Activated T-cell treated with anti-CD3 and anti-CD28 coated beads, Interleukin-2, amount 50 U/mL, for 72 hours (primary cell): ENCODE measurements around the gene NPDC1. TPM values are rescaled to one million over a fixed set of nuclear protein-coding genes. Genes with fewer than 3 reads are reported as not detected.

ENCODE experiments used
- ATAC-seq, 2 donors: fragments of 150-1000 bp; cut with Tn5 transposase; replicated peaks in 1 of 2; 2 replicates each; pipeline ENCODE4 v1.10.0; 2021; ENCODE audit warnings: moderate library complexity in 2 of 2, mild to moderate bottlenecking in 1 of 2
- DNase-seq, 2 donors: peaks; one replicate each; pipeline ENCODE4 v3.0.0; 2021 to 2022; ENCODE audit warnings: mixed read lengths in 1 of 2
- H3K27ac Mint-ChIP-seq: one replicate; pipeline ENCODE4 v1.8.0; 2022; ENCODE audit warnings: mild to moderate bottlenecking, moderate library complexity, mixed read lengths
- H3K27me3 Mint-ChIP-seq: one replicate; pipeline ENCODE4 v1.8.0; 2022; ENCODE audit warnings: low read depth, mixed read lengths
- H3K36me3 Mint-ChIP-seq, 2 donors: one replicate each; pipeline ENCODE4 v1.8.0; 2022; ENCODE audit warnings: mixed read lengths in 2 of 2, mild to moderate bottlenecking in 1 of 2; ENCODE audit not compliant: insufficient read depth in 2 of 2
- H3K4me1 Mint-ChIP-seq: one replicate; pipeline ENCODE4 v1.8.0; 2022; ENCODE audit warnings: low read depth, mixed read lengths
- H3K4me3 Mint-ChIP-seq, 2 donors: one replicate each; pipeline ENCODE4 v1.8.0; 2022; ENCODE audit warnings: mild to moderate bottlenecking in 2 of 2, mixed read lengths in 2 of 2, moderate library complexity in 2 of 2
- H3K9me3 Mint-ChIP-seq, 2 donors: one replicate each; pipeline ENCODE4 v1.8.0; 2022; ENCODE audit warnings: mixed read lengths in 2 of 2
- total RNA-seq, 2 donors: library from RNA; stranded (reverse); gene quantifications; one replicate each; pipeline ENCODE4 v1.2.3, GENCODE V29; 2022

Gene NPDC1
- total RNA-seq, 2 donors from 2014 or later, result 27.2 to 28.7 TPM

GRCh38 chr9:137080260-137081122, 34.5 kb upstream of the NPDC1 start:
- Mint-ChIP-seq H3K27ac (no peak overlapping the region), H3K9me3 (no peaks in the 10 kb centered on the region), H3K4me3 (peak overlapping the region in 1 of 2 donors; percentile 31), H3K27me3 (no peaks in the 10 kb centered on the region), H3K36me3 (no peaks in the 10 kb centered on the region), H3K4me1 (peaks cover 21% of the 10 kb centered on the region)
- DNase-seq (no peak), ATAC-seq (no peak)

DNA sequence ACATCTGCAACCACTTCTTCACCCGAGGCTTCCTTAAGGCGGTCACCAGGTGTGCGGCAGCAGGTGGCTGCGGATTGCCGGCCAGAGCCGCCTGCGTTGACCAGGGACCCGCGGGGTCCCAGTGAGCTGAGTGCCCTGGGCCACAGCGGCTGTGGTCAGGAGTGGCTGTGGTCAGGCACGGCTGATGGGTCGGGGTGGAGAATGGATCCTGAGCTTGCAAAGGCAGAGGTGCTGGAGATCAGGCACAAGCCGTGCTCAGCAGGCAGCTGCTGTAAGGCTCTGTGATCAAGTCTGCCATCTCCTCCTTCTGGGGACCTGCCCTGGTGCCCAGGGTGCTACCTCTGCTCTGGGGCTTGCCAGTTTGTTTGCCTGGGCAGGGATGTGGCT, 33.4 kb upstream of the NPDC1 start:
- DNase-seq (no peak), ATAC-seq (no peak)
- H3K27me3 Mint-ChIP-seq, result no peaks in the 10 kb centered on the region
- no peaks in the 10 kb centered on the region for H3K9me3 Mint-ChIP-seq
- H3K4me1 Mint-ChIP-seq, result peaks cover 10% of the 10 kb centered on the region
- H3K36me3 Mint-ChIP-seq, result no peaks in the 10 kb centered on the region
- H3K27ac Mint-ChIP-seq, result no peak overlapping the region
- H3K4me3 Mint-ChIP-seq, result peak overlapping the region in 1 of 2 donors; percentile 31

GRCh38 chr9:137078701-137079400, 32.9 kb upstream of the NPDC1 start:
- no peak overlapping the region for H3K27ac Mint-ChIP-seq
- peak overlapping the region; percentile 79 to 83 for H3K4me3 Mint-ChIP-seq
- ATAC-seq (no peak), DNase-seq (no peak)
- H3K4me1 Mint-ChIP-seq, result peaks cover 8% of the 10 kb centered on the region
- no peaks in the 10 kb centered on the region for H3K9me3 Mint-ChIP-seq
- H3K27me3 Mint-ChIP-seq, result no peaks in the 10 kb centered on the region
- H3K36me3 Mint-ChIP-seq, result no peaks in the 10 kb centered on the region

DNA sequence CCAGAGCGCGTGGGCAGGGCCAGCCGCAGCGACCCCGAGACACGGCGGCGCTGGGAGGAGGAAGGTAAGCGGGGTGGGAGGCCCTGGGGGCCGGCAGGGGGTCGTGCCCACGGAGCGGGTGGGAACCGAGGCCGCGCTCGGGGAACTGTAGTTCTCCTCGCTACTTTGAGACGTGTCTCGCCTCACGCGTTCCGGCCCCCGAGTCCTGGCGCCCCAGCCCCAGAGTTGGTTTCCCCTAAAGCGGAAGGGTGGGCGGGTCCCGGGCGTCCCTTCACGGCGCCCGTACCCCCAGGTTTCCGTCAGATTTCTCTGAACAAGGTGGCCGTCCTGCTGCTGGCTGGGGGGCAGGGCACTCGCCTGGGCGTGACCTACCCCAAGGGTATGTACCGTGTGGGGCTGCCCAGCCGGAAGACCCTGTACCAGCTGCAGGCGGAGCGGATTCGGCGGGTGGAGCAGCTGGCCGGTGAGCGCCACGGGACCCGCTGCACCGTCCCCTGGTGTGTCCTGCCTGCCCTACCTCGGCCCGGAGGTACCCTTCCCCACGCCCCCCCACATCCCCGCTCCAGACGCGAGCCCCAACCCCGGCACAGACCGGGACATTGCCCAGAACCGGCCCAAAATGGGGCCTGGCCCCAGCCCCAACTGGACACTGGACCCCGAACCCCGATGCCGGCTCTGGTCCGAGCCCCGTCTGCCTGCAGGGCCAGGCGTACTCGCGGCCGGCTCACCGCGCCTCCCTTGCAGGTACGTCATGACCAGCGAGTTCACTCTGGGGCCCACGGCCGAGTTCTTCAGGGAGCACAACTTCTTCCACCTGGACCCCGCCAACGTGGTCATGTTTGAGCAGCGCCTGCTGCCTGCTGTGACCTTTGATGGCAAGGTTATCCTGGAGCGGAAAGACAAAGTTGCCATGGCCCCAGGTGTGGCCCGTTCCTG, 32.0 kb upstream of the NPDC1 start:
- H3K27ac Mint-ChIP-seq, result no peak overlapping the region
- ATAC-seq, result peak; percentile 54 to 61

DNA sequence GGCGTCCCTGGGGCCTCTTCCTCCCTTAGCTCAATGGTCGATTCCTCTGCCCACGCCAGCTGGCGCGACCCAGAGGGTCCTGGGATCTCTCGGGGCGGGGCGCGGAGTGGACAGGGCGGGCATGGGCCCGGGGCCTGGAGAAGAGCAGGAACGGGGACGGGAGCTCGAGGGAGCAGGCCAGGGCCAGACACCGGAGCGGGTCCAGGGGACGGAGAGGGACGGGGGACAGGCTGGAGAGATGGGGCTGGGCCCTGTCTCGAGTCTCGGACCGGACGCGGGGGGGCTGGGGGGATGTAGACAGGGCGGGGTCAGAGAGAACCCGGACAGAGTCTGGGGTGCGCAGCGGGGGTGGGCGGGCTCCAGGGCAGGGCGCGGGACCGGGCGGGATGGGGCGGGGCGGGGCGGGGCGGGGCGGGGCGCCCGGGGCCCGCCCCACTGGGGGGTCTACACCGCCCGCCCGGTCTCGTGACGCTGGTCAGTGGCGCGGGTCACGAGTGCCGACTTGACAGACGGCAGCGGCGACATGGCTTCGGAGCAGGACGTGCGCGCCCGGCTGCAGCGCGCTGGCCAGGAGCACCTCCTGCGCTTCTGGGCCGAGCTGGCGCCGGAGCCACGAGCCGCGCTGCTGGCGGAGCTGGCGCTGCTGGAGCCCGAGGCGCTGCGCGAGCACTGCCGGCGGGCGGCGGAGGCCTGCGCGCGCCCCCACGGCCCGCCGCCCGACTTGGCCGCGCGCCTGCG, 31.2 kb upstream of the NPDC1 start, which contains the start of gene UAP1L1:
UAP1L1 (plus strand) TSS at position 508 of the 738 bp plus-strand sequence; CDS start at position 524, 16 bp downstream.
- peak; percentile 70 to 71 for DNase-seq
- ATAC-seq, result peak; percentile 82 to 84
- no peak within 1 kb of the TSS for H3K27ac Mint-ChIP-seq
- H3K4me1 Mint-ChIP-seq, result no peaks in the 10 kb centered on the region
- no peaks in the 10 kb centered on the region for H3K27me3 Mint-ChIP-seq
- peak within 1 kb of the TSS; percentile 79 to 83 for H3K4me3 Mint-ChIP-seq
- no peaks in the 10 kb centered on the region for H3K9me3 Mint-ChIP-seq
- H3K36me3 Mint-ChIP-seq, result no peaks in the 10 kb centered on the region

More for the DNA sequence above, 32.0 kb upstream of the NPDC1 start:
- Mint-ChIP-seq H3K4me1 (peaks cover under 1% of the 10 kb centered on the region), H3K9me3 (no peaks in the 10 kb centered on the region), H3K4me3 (peak overlapping the region; percentile 79 to 83), H3K27me3 (no peaks in the 10 kb centered on the region), H3K36me3 (no peaks in the 10 kb centered on the region)
- peak; percentile 58 to 66 for DNase-seq

GRCh38 chr9:137076636-137077009, 30.6 kb upstream of the NPDC1 start:
- DNase-seq (no peak), ATAC-seq (no peak)
- Mint-ChIP-seq H3K27ac (no peak overlapping the region), H3K36me3 (no peaks in the 10 kb centered on the region), H3K9me3 (no peaks in the 10 kb centered on the region), H3K4me3 (peak overlapping the region; percentile 61 to 73), H3K27me3 (no peaks in the 10 kb centered on the region), H3K4me1 (peaks cover under 1% of the 10 kb centered on the region)

DNA sequence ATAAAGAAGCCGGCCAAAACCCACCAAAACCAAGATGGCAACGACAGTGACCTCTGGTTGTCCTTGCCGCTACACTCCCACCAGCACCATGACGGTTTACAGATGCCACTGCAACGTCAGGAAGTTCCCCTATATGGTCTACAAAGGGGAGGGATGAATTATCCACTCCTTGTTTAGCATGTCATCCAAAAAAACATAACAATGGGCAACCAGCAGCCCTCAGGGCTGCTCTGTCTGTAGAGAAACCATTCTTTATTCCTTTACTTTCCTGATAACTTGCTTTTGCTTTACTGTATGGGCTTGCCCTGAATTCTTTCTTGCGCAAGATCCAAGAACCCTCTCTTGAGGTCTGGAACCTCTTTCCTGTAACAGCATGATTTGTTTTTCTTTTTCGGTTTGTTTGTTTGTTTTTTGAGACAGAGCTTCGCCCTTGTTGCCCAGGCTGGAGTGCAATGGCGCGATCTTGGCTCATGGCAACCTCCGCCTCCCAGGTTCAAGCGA, 29.3 kb upstream of the NPDC1 start:
- Mint-ChIP-seq H3K27me3 (no peaks in the 10 kb centered on the region), H3K27ac (no peak overlapping the region), H3K36me3 (no peaks in the 10 kb centered on the region), H3K4me1 (peaks cover 10% of the 10 kb centered on the region), H3K9me3 (no peaks in the 10 kb centered on the region), H3K4me3 (no peak overlapping the region)
- ATAC-seq (no peak), DNase-seq (no peak)

GRCh38 chr9:137074657-137075274, 28.8 kb upstream of the NPDC1 start:
- Mint-ChIP-seq H3K4me3 (no peak overlapping the region), H3K4me1 (peaks cover 10% of the 10 kb centered on the region)
- DNase-seq, result no peak

GRCh38 chr9:137073992-137074399, 28.0 kb upstream of the NPDC1 start:
- ATAC-seq, result no peak
- no peak overlapping the region for H3K27ac Mint-ChIP-seq
- no peaks in the 10 kb centered on the region for H3K27me3 Mint-ChIP-seq
- H3K36me3 Mint-ChIP-seq, result no peaks in the 10 kb centered on the region
- no peak overlapping the region for H3K4me3 Mint-ChIP-seq
- H3K4me1 Mint-ChIP-seq, result peaks cover 10% of the 10 kb centered on the region
- H3K9me3 Mint-ChIP-seq, result no peaks in the 10 kb centered on the region
- DNase-seq, result no peak

More at GRCh38 chr9:137074657-137075274, 28.8 kb upstream of the NPDC1 start:
- Mint-ChIP-seq H3K9me3 (no peaks in the 10 kb centered on the region), H3K27me3 (no peaks in the 10 kb centered on the region), H3K27ac (no peak overlapping the region), H3K36me3 (no peaks in the 10 kb centered on the region)
- no peak for ATAC-seq

DNA sequence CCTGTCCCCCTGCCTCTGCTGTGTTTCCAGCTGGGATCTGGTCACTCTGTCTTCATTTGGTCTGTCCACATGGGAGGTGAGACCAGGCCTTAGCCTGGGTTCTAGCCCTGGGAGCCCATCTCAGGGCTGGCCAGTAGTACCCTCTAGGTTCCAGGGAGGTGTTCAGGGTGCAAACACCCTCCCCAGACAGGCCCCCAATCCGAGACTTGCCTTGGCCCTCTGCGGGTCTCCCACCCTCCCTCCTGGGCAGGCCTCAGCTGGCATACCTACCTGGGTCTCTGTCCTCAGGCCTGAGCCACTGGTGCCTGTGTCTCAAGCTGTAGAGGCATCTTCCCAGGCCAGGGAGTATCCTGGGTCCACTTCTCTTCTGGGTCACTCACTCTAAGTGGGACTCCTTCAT, 25.3 kb upstream of the NPDC1 start:
- H3K27ac Mint-ChIP-seq, result peak overlapping the region; percentile 59
- no peaks in the 10 kb centered on the region for H3K27me3 Mint-ChIP-seq
- DNase-seq (no peak), ATAC-seq (no peak)
- H3K4me1 Mint-ChIP-seq, result peaks cover 23% of the 10 kb centered on the region
- peak overlapping the region; percentile 85 to 96 for H3K4me3 Mint-ChIP-seq
- no peaks in the 10 kb centered on the region for H3K9me3 Mint-ChIP-seq
- H3K36me3 Mint-ChIP-seq, result no peaks in the 10 kb centered on the region

GRCh38 chr9:137070906-137071275, 24.9 kb upstream of the NPDC1 start:
- Mint-ChIP-seq H3K4me3 (peak overlapping the region; percentile 85 to 96), H3K27me3 (no peaks in the 10 kb centered on the region), H3K36me3 (no peaks in the 10 kb centered on the region), H3K9me3 (no peaks in the 10 kb centered on the region), H3K4me1 (peaks cover 23% of the 10 kb centered on the region), H3K27ac (peak overlapping the region; percentile 59)
- ATAC-seq (no peak), DNase-seq (no peak)
